Large intestine (tissue), 3 donors: ENCODE data around the gene NCOA7. TPM values are rescaled to one million over a fixed set of nuclear protein-coding genes. Genes with fewer than 3 reads are reported as not detected.
"Not testable (repeated sequence)": the region's sequence is repeated elsewhere in the genome, so short reads cannot be mapped to it uniquely, and the experiment has no call there.

Experiments
- DNase-seq, 2 donors: peaks; one replicate each; pipeline versions ENCODE4 v3.0.0 to v3.0.0-alpha.2; 2013
- H3K27ac ChIP-seq: one replicate; pipeline ENCODE4 v1.5.1; 2013; ENCODE audit warnings: low read length
- H3K27me3 ChIP-seq: 2 replicates; pipeline ENCODE4 v1.6.1; 2013; ENCODE audit warnings: low read length; ENCODE audit not compliant: control insufficient read depth, insufficient read depth
- H3K36me3 ChIP-seq: 2 replicates; pipeline ENCODE4 v1.6.1; 2013; ENCODE audit warnings: low read length; ENCODE audit not compliant: control insufficient read depth, insufficient read depth
- H3K4me1 ChIP-seq: one replicate; pipeline ENCODE4 v1.6.1; 2013; ENCODE audit warnings: low read length; ENCODE audit not compliant: control insufficient read depth, insufficient read depth
- H3K4me3 ChIP-seq: one replicate; pipeline ENCODE4 v1.5.1; 2013; ENCODE audit warnings: low read length
- H3K9me3 ChIP-seq: one replicate; pipeline ENCODE4 v1.6.1; 2013; ENCODE audit warnings: mild to moderate bottlenecking, low read depth, low read length, moderate library complexity; ENCODE audit not compliant: control insufficient read depth
- WGBS: methylation state at CpG from one replicate; pipeline ENCODE4 v1.1.5; 2013; ENCODE audit warnings: low lambda C conversion rate; ENCODE audit not compliant: insufficient coverage; 5-methylcytosine and 5-hydroxymethylcytosine counted together
- polyA plus RNA-seq: library from polyadenylated mRNA; unstranded; fragments of 120-200 nt; gene quantifications from one replicate; pipeline ENCODE4 v1.2.1, GENCODE V29; 2013

The NCOA7 gene
- polyA plus RNA-seq, 1 donor: 78.7 TPM

GRCh38 chr6:125899726-125900182 is 109.0 kb downstream of the NCOA7 start:
- peak in 1 of 2 donors; percentile 75 for DNase-seq
- no peaks in the 10 kb centered on the region for H3K9me3 ChIP-seq
- peak overlapping the region; percentile 8 for H3K27ac ChIP-seq
- no peak overlapping the region for H3K4me3 ChIP-seq
- H3K36me3 ChIP-seq: peaks cover 20% of the 10 kb centered on the region
- no peaks in the 10 kb centered on the region for H3K27me3 ChIP-seq
- WGBS: no CpG with 5 or more reads among the region's 2 CpGs
- peaks cover 8% of the 10 kb centered on the region for H3K4me1 ChIP-seq

GRCh38 chr6:125904871-125905270 is 114.1 kb downstream of the NCOA7 start:
- Histone ChIP-seq H3K27ac (no peak overlapping the region), H3K4me3 (no peak overlapping the region), H3K27me3 (no peaks in the 10 kb centered on the region), H3K9me3 (no peaks in the 10 kb centered on the region), H3K4me1 (peaks cover 7% of the 10 kb centered on the region), H3K36me3 (peaks cover 32% of the 10 kb centered on the region)
- no peak for DNase-seq
- WGBS: 100% methylated on average over 1 of the region's 3 CpGs

DNA sequence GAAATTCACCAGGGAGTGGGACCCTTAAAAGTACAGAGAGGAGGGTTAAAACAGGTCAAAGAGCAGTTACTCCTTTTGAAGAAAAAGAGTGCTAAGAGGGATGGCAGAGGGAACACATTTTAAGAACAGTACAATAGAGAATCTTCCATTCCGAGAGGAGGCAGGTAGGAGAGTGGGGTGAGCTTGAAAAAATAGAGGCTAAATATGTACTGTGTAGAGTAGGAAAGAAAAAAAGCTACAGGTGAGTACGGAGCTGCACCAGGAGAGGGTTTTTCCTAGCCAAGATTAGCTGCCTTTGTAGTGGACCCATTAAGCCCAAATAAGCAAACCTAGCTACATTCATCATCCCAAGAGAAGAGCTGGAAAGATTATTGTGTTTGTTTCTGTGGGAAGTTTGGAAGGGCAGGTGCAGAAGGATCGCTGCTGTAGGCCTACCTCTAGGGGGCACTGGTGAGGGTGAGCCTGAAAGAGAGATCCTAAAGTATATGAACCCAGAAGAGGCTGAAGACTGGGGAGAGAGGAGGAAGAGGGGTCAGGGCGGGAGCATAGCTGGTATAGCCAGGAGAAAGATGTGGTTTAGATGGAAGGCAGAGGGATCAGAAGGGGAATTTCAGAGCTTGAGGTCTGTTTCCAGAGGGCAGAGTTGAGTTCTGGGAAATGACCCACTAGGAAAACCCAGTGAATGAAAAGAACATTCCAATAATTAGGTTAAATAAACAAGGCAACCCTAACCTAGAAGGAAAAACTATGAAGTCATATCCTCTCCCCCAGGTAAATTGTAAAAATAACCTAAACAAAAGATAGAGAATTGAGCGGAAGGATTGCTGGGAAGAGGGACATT is 115.6 kb downstream of the NCOA7 start:
- H3K36me3 ChIP-seq: peaks cover 27% of the 10 kb centered on the region
- H3K4me1 ChIP-seq: peaks cover 9% of the 10 kb centered on the region
- H3K27ac ChIP-seq: no peak overlapping the region
- no peaks in the 10 kb centered on the region for H3K27me3 ChIP-seq
- WGBS: 50% methylated on average over 2 of the region's 5 CpGs
- no peak for DNase-seq
- no peaks in the 10 kb centered on the region for H3K9me3 ChIP-seq
- H3K4me3 ChIP-seq: no peak overlapping the region

DNA sequence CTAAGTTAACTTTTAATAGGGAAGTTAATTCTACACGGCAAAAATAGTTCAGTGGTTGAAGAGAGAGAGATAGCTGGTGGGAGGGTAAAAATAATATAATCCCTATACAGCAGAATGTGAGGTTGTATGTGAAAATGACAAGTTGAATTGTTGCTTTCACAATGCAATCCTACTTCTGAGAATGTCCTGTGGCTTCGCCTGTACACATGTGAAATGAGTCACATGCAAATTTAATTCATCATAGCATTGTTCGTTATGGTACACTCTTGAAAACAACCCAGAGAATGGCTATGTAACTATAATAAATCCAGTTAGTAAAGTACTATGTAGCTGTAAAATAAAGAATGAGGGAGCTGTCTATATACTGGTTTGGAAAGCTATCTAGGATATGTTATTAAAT is 119.8 kb downstream of the NCOA7 start:
- Histone ChIP-seq H3K4me1 (peaks cover 33% of the 10 kb centered on the region), H3K27me3 (no peaks in the 10 kb centered on the region), H3K4me3 (no peak overlapping the region), H3K36me3 (peaks cover 14% of the 10 kb centered on the region), H3K27ac (peak overlapping the region; percentile 93), H3K9me3 (no peaks in the 10 kb centered on the region)
- peak in 1 of 2 donors; percentile 67 for DNase-seq
- WGBS: 25% methylated on average over 1 of the region's 3 CpGs

DNA sequence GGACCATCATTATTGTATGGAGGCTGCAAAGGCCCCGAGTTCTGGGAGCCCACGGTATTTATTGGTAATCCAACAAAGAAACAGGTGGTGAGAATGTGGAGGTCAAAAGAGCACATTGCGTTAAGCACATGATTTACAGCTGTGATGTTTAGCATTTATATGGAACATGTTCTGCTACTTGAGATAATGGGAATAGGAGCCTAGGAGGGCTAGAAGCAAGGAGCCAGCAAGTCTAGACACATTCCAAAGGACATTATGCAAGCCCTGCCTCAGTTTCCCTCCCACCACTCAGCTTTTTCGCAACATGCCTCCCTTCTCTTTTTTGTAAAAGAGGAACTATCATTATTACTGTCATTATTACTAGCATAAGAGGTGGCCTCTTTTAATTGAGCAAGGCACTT is 120.3 kb downstream of the NCOA7 start:
- Histone ChIP-seq H3K36me3 (peaks cover 19% of the 10 kb centered on the region), H3K27ac (peak overlapping the region; percentile 93), H3K4me1 (peaks cover 33% of the 10 kb centered on the region)
- not testable (repeated sequence) for H3K9me3 ChIP-seq, H3K27me3 ChIP-seq, H3K4me3 ChIP-seq
- peak; percentile 54 to 84 for DNase-seq
- 23% methylated on average over 2 of the region's 4 CpGs for WGBS

GRCh38 chr6:125912430-125912829 is 121.7 kb downstream of the NCOA7 start:
- H3K9me3 ChIP-seq, H3K27me3 ChIP-seq, H3K4me3 ChIP-seq: not testable (repeated sequence)
- peak overlapping the region; percentile 93 for H3K27ac ChIP-seq
- peaks cover 33% of the 10 kb centered on the region for H3K4me1 ChIP-seq
- no CpG with 5 or more reads among the region's 2 CpGs for WGBS
- DNase-seq: peak in 1 of 2 donors; percentile 40
- peaks cover 22% of the 10 kb centered on the region for H3K36me3 ChIP-seq

GRCh38 chr6:125913145-125913544 is 122.4 kb downstream of the NCOA7 start:
- no peak for DNase-seq
- peaks cover 19% of the 10 kb centered on the region for H3K36me3 ChIP-seq
- H3K4me3 ChIP-seq: no peak overlapping the region
- H3K4me1 ChIP-seq: peaks cover 37% of the 10 kb centered on the region
- no CpG with 5 or more reads among the region's 1 CpG for WGBS
- no peaks in the 10 kb centered on the region for H3K9me3 ChIP-seq
- H3K27me3 ChIP-seq: no peaks in the 10 kb centered on the region
- peak overlapping the region; percentile 93 for H3K27ac ChIP-seq

GRCh38 chr6:125913864-125914351 is 123.1 kb downstream of the NCOA7 start:
- H3K4me3 ChIP-seq: no peak overlapping the region
- no peaks in the 10 kb centered on the region for H3K27me3 ChIP-seq
- peak overlapping the region; percentile 93 for H3K27ac ChIP-seq
- H3K36me3 ChIP-seq: peaks cover 15% of the 10 kb centered on the region
- H3K4me1 ChIP-seq: peaks cover 43% of the 10 kb centered on the region
- 40% methylated on average over 1 of the region's 5 CpGs for WGBS
- peak; percentile 87 to 95 for DNase-seq
- H3K9me3 ChIP-seq: no peaks in the 10 kb centered on the region

GRCh38 chr6:125918230-125918629 is 127.5 kb downstream of the NCOA7 start:
- no peak overlapping the region for H3K4me3 ChIP-seq
- DNase-seq: peak in 1 of 2 donors; percentile 49
- no CpG with 5 or more reads among the region's 4 CpGs for WGBS
- no peaks in the 10 kb centered on the region for H3K27me3 ChIP-seq
- peaks cover 39% of the 10 kb centered on the region for H3K36me3 ChIP-seq
- H3K9me3 ChIP-seq: no peaks in the 10 kb centered on the region
- peaks cover 31% of the 10 kb centered on the region for H3K4me1 ChIP-seq
- H3K27ac ChIP-seq: peak overlapping the region; percentile 90

GRCh38 chr6:125918681-125919566 is 128.2 kb downstream of the NCOA7 start:
- Histone ChIP-seq H3K27ac (peak overlapping the region; percentile 90), H3K27me3 (no peaks in the 10 kb centered on the region), H3K4me3 (peak overlapping the region; percentile 31), H3K4me1 (peaks cover 26% of the 10 kb centered on the region), H3K9me3 (no peaks in the 10 kb centered on the region), H3K36me3 (peaks cover 44% of the 10 kb centered on the region)
- WGBS: 22% methylated on average over 4 of the region's 13 CpGs
- peak; percentile 89 to 95 for DNase-seq
